MCF 10A (cell line): ENCODE data around the gene ZNF792. TPM values are rescaled to one million over a fixed set of nuclear protein-coding genes. Genes with fewer than 3 reads are reported as not detected.
"Not testable (repeated sequence)": the region's sequence is repeated elsewhere in the genome, so short reads cannot be mapped to it uniquely, and the experiment has no call there.

Experiments used
- BruUV-seq: library from RNA; stranded (reverse); fragments of 400-500 nt; replicated peaks from 2 replicates; lab custom pipeline; 2021; lab: Mats Ljungman, UMichigan
- CTCF ChIA-PET: fragments of 300-600 bp; sonication (Branson Sonifier 250); formaldehyde crosslinking; extraction: SDS; loops from one replicate; lab custom pipeline; 2021; ENCODE audit warnings: antibody characterized with exemption, inconsistent platforms; lab: Yijun Ruan, JAX
- POLR2A ChIA-PET: fragments of 300-600, 350-650 bp; sonication (Branson Sonifier 250); formaldehyde crosslinking; extraction: SDS; loops from one replicate; lab custom pipeline; 2020; ENCODE audit warnings: antibody characterized with exemption, inconsistent platforms; lab: Yijun Ruan, JAX
- DNase-seq: peaks from one replicate; pipeline ENCODE4 v3.0.0-alpha.2; 2018; ENCODE audit not compliant: unreplicated experiment
- H3K27ac Mint-ChIP-seq: one replicate; pipeline ENCODE4 v1.8.0; 2022; ENCODE audit warnings: mild to moderate bottlenecking, low read depth, mixed read lengths; ENCODE audit not compliant: unreplicated experiment
- H3K27me3 Mint-ChIP-seq: one replicate; pipeline ENCODE4 v1.8.0; 2022; ENCODE audit warnings: mixed read lengths; ENCODE audit not compliant: insufficient read depth, unreplicated experiment
- H3K36me3 Mint-ChIP-seq: one replicate; pipeline ENCODE4 v1.8.0; 2022; ENCODE audit warnings: mild to moderate bottlenecking, moderate library complexity, mixed read lengths; ENCODE audit not compliant: insufficient read depth, unreplicated experiment
- H3K4me1 Mint-ChIP-seq: one replicate; pipeline ENCODE4 v1.8.0; 2022; ENCODE audit warnings: mixed read lengths; ENCODE audit not compliant: insufficient read depth, unreplicated experiment
- H3K4me3 Mint-ChIP-seq: one replicate; pipeline ENCODE4 v1.8.0; 2022; ENCODE audit warnings: mild to moderate bottlenecking, moderate library complexity, mixed read lengths; ENCODE audit not compliant: unreplicated experiment
- H3K9me3 Mint-ChIP-seq: one replicate; pipeline ENCODE4 v1.8.0; 2022; ENCODE audit warnings: mixed read lengths; ENCODE audit not compliant: unreplicated experiment
- intact Hi-C: fragments of 100-400 bp; cut with micrococcal nuclease; formaldehyde crosslinking; loops from 2 replicates; pipeline ENCODE4 v1.14.1; 2022
- total RNA-seq: library from RNA; stranded (reverse); gene quantifications from 2 replicates; pipeline ENCODE4 v1.2.3, GENCODE V29; 2022
- TF ChIP-seq, protein P1 (sequence below): fragments of 200-600 bp; IDR thresholded peaks from one replicate; pipeline ENCODE4 v1.8.0; 2022; ENCODE audit warnings: antibody characterized with exemption, mild to moderate bottlenecking; ENCODE audit not compliant: unreplicated experiment

ZNF792 gene
- total RNA-seq, 1 experiment from 2014 or later, result 0.40 TPM

DNA sequence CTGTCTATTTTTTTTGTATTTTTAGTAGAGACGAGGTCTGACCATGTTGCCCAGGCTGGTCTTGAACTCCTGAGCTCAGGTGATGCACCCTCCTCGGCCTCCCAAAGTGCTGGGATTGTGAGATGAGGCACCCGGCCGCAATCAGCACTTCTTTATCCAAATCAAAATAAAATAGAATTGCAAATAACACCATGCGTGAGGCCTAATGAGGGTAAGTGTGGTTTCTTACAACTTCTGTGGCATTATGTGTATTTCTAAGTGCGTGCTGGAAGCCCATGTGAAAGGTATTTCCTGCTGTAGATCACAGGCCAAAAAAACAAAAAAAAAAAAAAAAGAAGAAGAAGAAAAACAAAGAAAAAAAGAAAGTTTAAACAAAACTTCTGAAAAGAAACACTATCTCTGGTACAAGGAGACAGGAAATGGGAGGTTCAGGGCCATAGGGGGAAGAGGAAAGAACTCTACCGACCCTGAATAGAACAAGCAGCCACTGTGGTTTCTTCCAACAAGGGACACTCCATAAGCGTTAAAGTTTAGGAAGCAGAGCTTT lies 33.1 kb upstream of the ZNF792 start:
- Mint-ChIP-seq H3K4me3 (no peak overlapping the region), H3K36me3 (no peaks in the 10 kb centered on the region), H3K9me3 (no peaks in the 10 kb centered on the region), H3K27ac (no peak overlapping the region), H3K27me3 (no peaks in the 10 kb centered on the region), H3K4me1 (peaks cover 19% of the 10 kb centered on the region)
- ChIA-PET POLR2A (no interaction called here), CTCF (interaction anchor here (0.7 to 1.2 kb wide), 3 partner anchors 24 to 260 kb away, joined by 3 read pairs; no protein-coding TSS in a partner anchor)
- BruUV-seq, result no TSS peak
- TF ChIP-seq, protein P1, sequence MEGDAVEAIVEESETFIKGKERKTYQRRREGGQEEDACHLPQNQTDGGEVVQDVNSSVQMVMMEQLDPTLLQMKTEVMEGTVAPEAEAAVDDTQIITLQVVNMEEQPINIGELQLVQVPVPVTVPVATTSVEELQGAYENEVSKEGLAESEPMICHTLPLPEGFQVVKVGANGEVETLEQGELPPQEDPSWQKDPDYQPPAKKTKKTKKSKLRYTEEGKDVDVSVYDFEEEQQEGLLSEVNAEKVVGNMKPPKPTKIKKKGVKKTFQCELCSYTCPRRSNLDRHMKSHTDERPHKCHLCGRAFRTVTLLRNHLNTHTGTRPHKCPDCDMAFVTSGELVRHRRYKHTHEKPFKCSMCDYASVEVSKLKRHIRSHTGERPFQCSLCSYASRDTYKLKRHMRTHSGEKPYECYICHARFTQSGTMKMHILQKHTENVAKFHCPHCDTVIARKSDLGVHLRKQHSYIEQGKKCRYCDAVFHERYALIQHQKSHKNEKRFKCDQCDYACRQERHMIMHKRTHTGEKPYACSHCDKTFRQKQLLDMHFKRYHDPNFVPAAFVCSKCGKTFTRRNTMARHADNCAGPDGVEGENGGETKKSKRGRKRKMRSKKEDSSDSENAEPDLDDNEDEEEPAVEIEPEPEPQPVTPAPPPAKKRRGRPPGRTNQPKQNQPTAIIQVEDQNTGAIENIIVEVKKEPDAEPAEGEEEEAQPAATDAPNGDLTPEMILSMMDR, result no peak
- intact Hi-C loops, result no loop called here
- no peak for DNase-seq

DNA sequence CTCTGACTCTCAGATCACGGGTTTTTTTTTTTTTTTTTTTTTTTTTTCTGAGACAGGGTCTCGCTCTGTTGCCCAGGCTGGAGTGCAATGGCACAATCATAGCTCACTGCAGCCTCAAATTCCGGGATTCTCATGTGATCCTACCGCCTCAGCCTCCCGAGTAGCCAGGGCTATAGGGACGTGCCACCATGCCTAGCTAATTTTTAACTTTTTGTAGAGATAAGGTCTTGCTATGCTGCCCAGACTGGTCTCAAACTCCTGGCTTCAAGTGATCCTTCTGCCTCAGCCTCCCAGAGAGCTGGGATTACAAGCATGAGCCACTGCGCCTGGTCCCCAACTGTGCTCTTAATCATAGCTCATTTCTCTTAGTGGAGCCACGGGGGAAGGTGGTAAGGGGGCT lies 31.5 kb upstream of the ZNF792 start:
- no peaks in the 10 kb centered on the region for H3K36me3 Mint-ChIP-seq
- H3K9me3 Mint-ChIP-seq, result no peaks in the 10 kb centered on the region
- BruUV-seq, result no TSS peak
- TF ChIP-seq, protein P1, result no peak
- ChIA-PET POLR2A (no interaction called here), CTCF (interaction anchor here (0.5 to 1.8 kb wide), 3 partner anchors 11 to 849 kb away, joined by 4 to 7 read pairs (median 4); no protein-coding TSS in a partner anchor)
- intact Hi-C loops, result no loop called here
- peaks cover 7% of the 10 kb centered on the region for H3K4me1 Mint-ChIP-seq
- no peak for DNase-seq
- H3K27me3 Mint-ChIP-seq, result peaks cover 3% of the 10 kb centered on the region
- no peak overlapping the region for H3K27ac Mint-ChIP-seq
- H3K4me3 Mint-ChIP-seq, result no peak overlapping the region

DNA sequence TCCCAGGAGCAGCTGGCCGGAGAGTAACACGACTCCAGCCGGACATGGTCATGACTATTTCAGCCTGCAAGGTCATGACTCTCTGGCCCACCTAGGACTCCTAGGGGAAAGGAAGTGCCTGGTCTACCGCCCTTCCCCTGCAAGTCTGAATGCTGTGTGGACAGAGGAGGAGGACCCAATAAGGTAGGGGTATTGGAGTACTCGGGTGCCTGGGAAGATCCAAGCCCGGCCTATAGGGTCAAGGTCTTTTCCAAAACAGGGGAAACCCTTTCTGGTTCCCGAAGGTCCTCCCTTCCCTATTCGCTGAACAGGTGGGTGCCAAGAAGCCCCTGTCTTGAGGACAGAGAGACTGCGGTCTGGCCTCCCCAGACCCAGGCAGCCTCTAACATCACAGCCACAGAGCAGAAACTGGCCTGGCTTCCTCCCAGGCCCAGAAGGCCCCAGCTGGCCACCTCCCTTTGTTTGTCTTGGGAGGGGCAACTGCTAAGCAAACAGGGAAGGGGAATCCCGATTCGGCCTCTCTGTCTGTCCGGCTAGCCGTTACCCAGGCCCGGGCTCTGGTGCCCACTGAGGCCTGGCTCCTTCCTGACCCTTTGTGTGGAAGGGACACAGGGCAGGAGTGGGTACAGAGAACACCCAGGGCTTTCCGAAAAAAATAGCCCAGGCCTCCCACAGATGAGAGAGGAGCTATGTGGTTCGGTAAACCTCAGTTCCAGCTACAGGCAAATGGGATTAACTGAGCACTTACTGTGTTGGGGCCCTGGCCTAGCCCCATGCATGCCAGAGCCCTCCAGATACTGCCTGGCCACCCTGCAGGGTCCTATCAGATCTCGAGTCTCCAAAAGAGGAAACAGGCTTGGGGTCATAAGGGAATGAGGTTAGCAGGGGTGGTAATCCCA lies 30.9 kb upstream of the ZNF792 start:
- no peaks in the 10 kb centered on the region for H3K9me3 Mint-ChIP-seq
- no peak overlapping the region for H3K27ac Mint-ChIP-seq
- TF ChIP-seq, protein P1, result no peak
- no peak for DNase-seq
- POLR2A ChIA-PET, result no interaction called here
- peaks cover 7% of the 10 kb centered on the region for H3K4me1 Mint-ChIP-seq
- intact Hi-C loops, result no loop called here
- no TSS peak for BruUV-seq
- no peak overlapping the region for H3K4me3 Mint-ChIP-seq
- H3K27me3 Mint-ChIP-seq, result peaks cover 9% of the 10 kb centered on the region
- no peaks in the 10 kb centered on the region for H3K36me3 Mint-ChIP-seq
- CTCF ChIA-PET, result interaction anchor here (0.5 to 1.8 kb wide), 4 partner anchors 11 to 849 kb away, joined by 3 to 7 read pairs (median 4); partner anchors contain the start of gene LGI4

DNA sequence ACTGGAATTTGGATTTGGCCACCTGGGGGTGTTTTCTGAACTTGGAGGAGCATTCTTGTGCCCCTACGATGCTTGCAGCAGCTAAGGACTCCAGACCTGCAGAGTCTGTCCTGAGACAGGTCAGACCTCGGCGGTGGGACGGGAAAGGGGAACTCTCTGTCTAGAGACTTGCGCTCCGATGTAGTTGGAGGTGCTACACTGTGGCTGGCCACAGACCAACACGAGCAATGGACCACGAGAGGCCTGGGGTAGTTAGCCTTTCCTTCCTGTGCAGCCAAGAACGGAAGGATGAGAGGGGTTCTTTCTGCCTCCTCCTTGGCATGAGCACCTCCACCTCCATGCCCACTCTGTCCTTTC lies 30.2 kb upstream of the ZNF792 start:
- peaks cover 7% of the 10 kb centered on the region for H3K4me1 Mint-ChIP-seq
- H3K36me3 Mint-ChIP-seq, result no peaks in the 10 kb centered on the region
- H3K4me3 Mint-ChIP-seq, result no peak overlapping the region
- DNase-seq, result no peak
- H3K27me3 Mint-ChIP-seq, result peaks cover 13% of the 10 kb centered on the region
- H3K9me3 Mint-ChIP-seq, result no peaks in the 10 kb centered on the region
- POLR2A ChIA-PET, result interaction anchor here (0.7 kb wide), 1 partner anchor 12 kb away, joined by 7 read pairs; no protein-coding TSS in a partner anchor
- intact Hi-C loops, result no loop called here
- CTCF ChIA-PET, result interaction anchor here (0.9 to 1.2 kb wide), 2 partner anchors 16 to 19 kb away, joined by 3 to 4 read pairs; no protein-coding TSS in a partner anchor
- TF ChIP-seq, protein P1, result no peak
- BruUV-seq, result no TSS peak
- H3K27ac Mint-ChIP-seq, result no peak overlapping the region

DNA sequence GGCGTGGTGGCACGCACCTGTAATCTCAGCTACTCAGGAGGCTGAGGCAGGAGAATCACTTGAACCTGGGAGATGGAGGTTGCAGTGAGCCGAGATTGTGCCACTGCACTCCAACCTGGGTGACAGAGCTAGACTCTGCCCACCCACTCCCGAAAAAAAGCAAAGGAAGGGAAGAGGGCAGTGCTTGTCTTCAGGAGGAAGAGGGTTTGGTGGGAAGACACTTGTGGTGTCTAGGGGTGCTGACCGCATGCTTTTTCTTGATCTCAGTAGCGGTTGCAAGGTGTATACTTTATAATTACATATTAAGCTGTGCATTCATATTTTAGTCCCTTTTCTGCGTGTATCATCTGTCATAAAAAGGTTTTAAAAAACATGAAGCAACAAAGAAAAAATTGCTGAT lies 28.6 kb upstream of the ZNF792 start:
- H3K4me3 Mint-ChIP-seq, BruUV-seq, POLR2A ChIA-PET, H3K36me3 Mint-ChIP-seq, DNase-seq, intact Hi-C loops, H3K9me3 Mint-ChIP-seq, H3K4me1 Mint-ChIP-seq, H3K27ac Mint-ChIP-seq: not testable (repeated sequence)
- peaks cover 13% of the 10 kb centered on the region for H3K27me3 Mint-ChIP-seq
- CTCF ChIA-PET, result interaction anchor here (0.7 kb wide), 1 partner anchor 43 kb away, joined by 3 read pairs; no protein-coding TSS in a partner anchor
